Measurements from ENCODE around the gene NTSR1. TPM values are rescaled to one million over a fixed set of nuclear protein-coding genes. Genes with fewer than 3 reads are reported as not detected.

NTSR1 gene
- total RNA-seq, 1 donor from 2014 or later: not detected

DNA sequence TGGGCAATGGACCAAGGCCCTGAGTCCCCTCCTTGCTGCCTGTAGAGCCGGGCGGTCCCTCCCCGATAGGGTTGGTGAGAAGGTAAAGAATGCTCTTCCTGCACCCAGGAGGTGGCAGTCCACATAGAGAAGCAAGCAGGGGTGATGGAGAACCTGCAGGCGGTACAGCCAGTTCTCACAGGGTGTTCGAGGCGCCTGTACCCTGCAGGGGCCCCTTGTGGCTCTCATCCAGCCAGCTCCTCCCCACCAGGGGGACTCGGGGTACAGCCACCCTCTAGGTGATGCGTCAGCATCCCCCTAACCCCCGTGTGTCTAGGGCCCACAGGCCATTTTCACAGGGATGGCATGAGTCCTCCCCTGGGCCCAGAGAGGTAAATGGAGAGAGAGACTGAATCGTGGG is 103.1 kb downstream of the NTSR1 start:
- no peaks in the 10 kb centered on the region for H3K36me3 Mint-ChIP-seq (ENCODE audit: low read depth)
- H3K9me3 Mint-ChIP-seq: no peaks in the 10 kb centered on the region
- H3K27ac Mint-ChIP-seq (ENCODE audit: unreplicated experiment): no peak overlapping the region
- TF ChIP-seq, protein P1, sequence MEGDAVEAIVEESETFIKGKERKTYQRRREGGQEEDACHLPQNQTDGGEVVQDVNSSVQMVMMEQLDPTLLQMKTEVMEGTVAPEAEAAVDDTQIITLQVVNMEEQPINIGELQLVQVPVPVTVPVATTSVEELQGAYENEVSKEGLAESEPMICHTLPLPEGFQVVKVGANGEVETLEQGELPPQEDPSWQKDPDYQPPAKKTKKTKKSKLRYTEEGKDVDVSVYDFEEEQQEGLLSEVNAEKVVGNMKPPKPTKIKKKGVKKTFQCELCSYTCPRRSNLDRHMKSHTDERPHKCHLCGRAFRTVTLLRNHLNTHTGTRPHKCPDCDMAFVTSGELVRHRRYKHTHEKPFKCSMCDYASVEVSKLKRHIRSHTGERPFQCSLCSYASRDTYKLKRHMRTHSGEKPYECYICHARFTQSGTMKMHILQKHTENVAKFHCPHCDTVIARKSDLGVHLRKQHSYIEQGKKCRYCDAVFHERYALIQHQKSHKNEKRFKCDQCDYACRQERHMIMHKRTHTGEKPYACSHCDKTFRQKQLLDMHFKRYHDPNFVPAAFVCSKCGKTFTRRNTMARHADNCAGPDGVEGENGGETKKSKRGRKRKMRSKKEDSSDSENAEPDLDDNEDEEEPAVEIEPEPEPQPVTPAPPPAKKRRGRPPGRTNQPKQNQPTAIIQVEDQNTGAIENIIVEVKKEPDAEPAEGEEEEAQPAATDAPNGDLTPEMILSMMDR (conservative IDR thresholded peaks at IDR 0.05): no peak
- peaks cover 14% of the 10 kb centered on the region for H3K4me1 Mint-ChIP-seq
- DNase-seq (ENCODE audit: low read depth, low spot score): no peak
- peaks cover 23% of the 10 kb centered on the region for H3K27me3 Mint-ChIP-seq (ENCODE audit: low read depth)
- H3K4me3 Mint-ChIP-seq: no peak overlapping the region

Other genes with a start within 250 kb of the NTSR1 start
- gene GATA5, start 232.8 kb upstream of the NTSR1 start, total RNA-seq: 0.14 TPM in 1 of 2 replicates, not detected in the other
- gene SLCO4A1, start 66.3 kb upstream of the NTSR1 start, total RNA-seq: 7.0 and 8.2 TPM in 2 replicates
- 19.4 and 22.2 TPM in 2 replicates for gene MRGBP, start 87.6 kb downstream of the NTSR1 start, total RNA-seq
- 36.7 and 38.5 TPM in 2 replicates for gene OGFR, start 96.0 kb downstream of the NTSR1 start, total RNA-seq
- gene COL9A3, start 108.2 kb downstream of the NTSR1 start, total RNA-seq: 3.8 and 4.6 TPM in 2 replicates
- 17.5 and 17.6 TPM in 2 replicates for gene TCFL5, start 153.0 kb downstream of the NTSR1 start, total RNA-seq
- 72.0 TPM in 2 replicates for gene DIDO1, start 217.7 kb downstream of the NTSR1 start, total RNA-seq
- gene GID8, start 229.3 kb downstream of the NTSR1 start, total RNA-seq: 62.3 and 65.6 TPM in 2 replicates
- gene SLC17A9, start 243.9 kb downstream of the NTSR1 start, total RNA-seq: 1.2 and 1.4 TPM in 2 replicates